OCI-LY3 (cell line): Measurements from ENCODE around the gene COQ9.

Experiments used
- H2AFZ ChIP-seq: fragments of 200-600, 300-600 bp; shearing (Covaris generic); 2 replicates; pipeline ENCODE4 v1.6.0; 2014; ENCODE audit warnings: antibody characterized with exemption, low read depth, low read length
- H3K27ac ChIP-seq: fragments of 200-600, 300-600 bp; sonication (generic); 2 replicates; pipeline ENCODE4 v1.5.1; 2014; ENCODE audit warnings: mild to moderate bottlenecking, low read length, moderate library complexity, mixed read lengths
- H3K27me3 ChIP-seq: fragments of 200-600, 300-600 bp; sonication (generic); 2 replicates; pipeline ENCODE4 v1.6.1; 2014; ENCODE audit warnings: low read depth, low read length, mixed read lengths
- H3K36me3 ChIP-seq: fragments of 200-600, 300-600 bp; sonication (generic); replicated peaks from 2 replicates; pipeline ENCODE3; 2014; ENCODE audit warnings: low read depth, low read length, mixed read lengths
- H3K4me1 ChIP-seq: fragments of 300-600, 200-600 bp; sonication (generic); 2 replicates; pipeline ENCODE4 v1.6.1; 2014; ENCODE audit warnings: low read length, mixed read lengths
- H3K4me2 ChIP-seq: fragments of 200-600, 300-600 bp; sonication (generic); 2 replicates; pipeline ENCODE4 v1.6.1; 2014; ENCODE audit warnings: low read length, mixed read lengths
- H3K4me3 ChIP-seq: fragments of 300-600, 200-600 bp; sonication (generic); 2 replicates; pipeline ENCODE4 v1.5.1; 2014; ENCODE audit warnings: antibody characterized with exemption, mild to moderate bottlenecking, low read length, moderate library complexity
- H3K79me2 ChIP-seq: fragments of 300-600, 200-600 bp; shearing (Covaris generic); 2 replicates; pipeline ENCODE4 v1.6.1; 2014; ENCODE audit warnings: mild to moderate bottlenecking, low read length, mixed read lengths
- H3K9ac ChIP-seq: fragments of 300-600, 200-600 bp; shearing (Covaris generic); 2 replicates; pipeline ENCODE4 v1.6.0; 2014; ENCODE audit warnings: mild to moderate bottlenecking, low read length, moderate library complexity
- H3K9me3 ChIP-seq: fragments of 200-600, 300-600 bp; shearing (Covaris generic); 2 replicates; pipeline ENCODE4 v1.6.1; 2014; ENCODE audit warnings: low read length, mixed read lengths; ENCODE audit not compliant: insufficient read depth
- H4K20me1 ChIP-seq: fragments of 200-600, 300-600 bp; sonication (generic); 2 replicates; pipeline ENCODE4 v1.6.1; 2016; ENCODE audit warnings: low read length, mixed read lengths; ENCODE audit not compliant: insufficient read depth
- CTCF ChIP-seq: fragments of 200-600, 300-600 bp; sonication (generic); IDR thresholded peaks from 2 replicates; pipeline ENCODE4 v1.5.1; 2014; ENCODE audit warnings: antibody characterized with exemption, low read length, low read depth
- EZH2phosphoT487 ChIP-seq: fragments of 200-600 bp; shearing (Covaris generic); IDR thresholded peaks from 2 replicates; pipeline ENCODE4 v1.6.1; 2018; ENCODE audit warnings: antibody characterized with exemption, mixed run types, low read depth

Gene COQ9

GRCh38 chr16:57504491-57504890 lies 57.2 kb downstream of the COQ9 start:
- no peak overlapping the region for H3K9ac ChIP-seq
- TF ChIP-seq EZH2phosphoT487 (no peak), CTCF (no peak)

GRCh38 chr16:57505169-57505568 lies 57.9 kb downstream of the COQ9 start:
- H3K27me3 ChIP-seq = peaks cover 62% of the 10 kb centered on the region
- H3K36me3 ChIP-seq = no peaks in the 10 kb centered on the region
- H3K4me3 ChIP-seq = no peak overlapping the region
- H3K9me3 ChIP-seq = no peaks in the 10 kb centered on the region
- H4K20me1 ChIP-seq = no peaks in the 10 kb centered on the region
- TF ChIP-seq EZH2phosphoT487 (no peak), CTCF (no peak)
- H3K4me1 ChIP-seq = no peaks in the 10 kb centered on the region
- no peak overlapping the region for H3K27ac ChIP-seq
- H3K79me2 ChIP-seq = no peaks in the 10 kb centered on the region
- no peak overlapping the region for H3K4me2 ChIP-seq
- no peak overlapping the region for H3K9ac ChIP-seq
- H2AFZ ChIP-seq = no peak overlapping the region

More at GRCh38 chr16:57504491-57504890, 57.2 kb downstream of the COQ9 start:
- Histone ChIP-seq H3K27ac (no peak overlapping the region), H2AFZ (no peak overlapping the region), H3K9me3 (no peaks in the 10 kb centered on the region), H3K4me3 (no peak overlapping the region), H3K79me2 (no peaks in the 10 kb centered on the region), H4K20me1 (no peaks in the 10 kb centered on the region), H3K4me1 (no peaks in the 10 kb centered on the region), H3K36me3 (no peaks in the 10 kb centered on the region), H3K27me3 (peaks cover 55% of the 10 kb centered on the region), H3K4me2 (no peak overlapping the region)

GRCh38 chr16:57507136-57508034 lies 60.1 kb downstream of the COQ9 start:
- Histone ChIP-seq H3K4me1 (no peaks in the 10 kb centered on the region), H2AFZ (no peak overlapping the region), H4K20me1 (no peaks in the 10 kb centered on the region), H3K27me3 (peaks cover 70% of the 10 kb centered on the region), H3K9ac (no peak overlapping the region), H3K4me3 (no peak overlapping the region), H3K4me2 (no peak overlapping the region), H3K27ac (no peak overlapping the region), H3K36me3 (no peaks in the 10 kb centered on the region), H3K79me2 (no peaks in the 10 kb centered on the region), H3K9me3 (no peaks in the 10 kb centered on the region)
- TF ChIP-seq CTCF (no peak), EZH2phosphoT487 (no peak)

- H3K27me3 ChIP-seq = peaks cover 73% of the 10 kb centered on the region
- no peaks in the 10 kb centered on the region for H4K20me1 ChIP-seq
- no peak for TF ChIP-seq EZH2phosphoT487
- TF ChIP-seq CTCF = no peak
- H3K4me2 ChIP-seq = no peak overlapping the region
- H3K9ac ChIP-seq = no peak overlapping the region
- no peaks in the 10 kb centered on the region for H3K4me1 ChIP-seq
- H3K27ac ChIP-seq = no peak overlapping the region
- H3K9me3 ChIP-seq = no peaks in the 10 kb centered on the region
- H3K36me3 ChIP-seq = no peaks in the 10 kb centered on the region
- no peak overlapping the region for H2AFZ ChIP-seq
- no peak overlapping the region for H3K4me3 ChIP-seq
- H3K79me2 ChIP-seq = no peaks in the 10 kb centered on the region
Observed at GRCh38 chr16:57508035-57508425, 60.8 kb downstream of the COQ9 start.
